Measurements from ENCODE around the gene HSD17B3.
"Not testable (repeated sequence)": the region's sequence is repeated elsewhere in the genome, so short reads cannot be mapped to it uniquely, and the experiment has no call there.

Gene HSD17B3

DNA sequence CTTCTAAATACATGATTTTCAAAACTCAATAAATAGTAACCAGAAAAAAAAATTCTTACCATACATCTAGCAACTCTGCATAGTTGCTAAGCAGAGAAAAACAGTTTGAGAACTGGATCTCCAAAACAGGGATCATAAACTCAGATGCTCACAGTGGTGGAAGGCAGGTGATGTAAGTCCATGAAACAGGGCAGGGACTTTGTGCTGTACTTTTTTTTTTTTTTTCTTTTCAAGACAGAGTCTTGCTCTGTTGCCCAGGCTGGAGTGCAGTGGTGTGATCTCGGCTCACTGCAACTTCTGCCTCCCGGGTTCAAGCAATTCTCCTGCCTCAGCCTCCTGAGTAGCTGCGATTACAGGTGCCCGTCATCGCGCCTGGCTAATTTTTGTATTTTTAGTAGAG lies 5.0 kb upstream of the HSD17B3 start:
- H3K27ac ChIP-seq (ENCODE audit: low read depth, low read length); H3K4me1 ChIP-seq (ENCODE audit: control insufficient read depth, insufficient read depth, low read length); H3K9ac ChIP-seq (ENCODE audit: low read depth, low read length); H3K27me3 ChIP-seq (ENCODE audit: control insufficient read depth, insufficient read depth, low read length); H3K4me3 ChIP-seq (ENCODE audit: low read depth, low read length); H3K9me3 ChIP-seq (ENCODE audit: control insufficient read depth, insufficient read depth, low read length); H3K36me3 ChIP-seq (ENCODE audit: control insufficient read depth, insufficient read depth, low read length): not testable (repeated sequence)

DNA sequence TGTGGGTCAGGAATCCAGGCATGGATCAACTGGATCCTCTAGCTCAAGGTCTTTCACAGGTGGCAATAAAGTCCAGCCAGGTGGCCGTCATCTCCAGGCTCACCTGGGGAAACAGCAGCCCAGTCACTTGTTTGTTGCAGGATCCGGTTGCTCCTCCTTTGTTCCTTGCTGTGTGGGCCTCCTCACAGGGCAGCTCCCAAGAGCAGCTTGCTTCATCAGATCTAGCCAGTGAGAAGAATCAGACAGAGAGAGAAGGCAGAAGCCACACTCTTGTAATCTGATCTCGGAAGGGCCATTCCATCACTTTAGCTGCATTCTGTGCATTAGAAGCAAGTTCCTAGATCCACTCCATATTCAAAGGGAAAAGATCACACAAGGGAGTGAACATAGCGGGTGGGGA lies 3.2 kb upstream of the HSD17B3 start:
- H3K4me1 ChIP-seq (ENCODE audit: control insufficient read depth, insufficient read depth, low read length): no peaks in the 10 kb centered on the region
- no peak overlapping the region for H3K4me3 ChIP-seq (ENCODE audit: low read depth, low read length)
- H3K9ac ChIP-seq (ENCODE audit: low read depth, low read length): no peak overlapping the region
- H3K36me3 ChIP-seq (ENCODE audit: control insufficient read depth, insufficient read depth, low read length): no peaks in the 10 kb centered on the region
- H3K27ac ChIP-seq (ENCODE audit: low read depth, low read length): no peak overlapping the region
- no peaks in the 10 kb centered on the region for H3K27me3 ChIP-seq (ENCODE audit: control insufficient read depth, insufficient read depth, low read length)
- H3K9me3 ChIP-seq (ENCODE audit: control insufficient read depth, insufficient read depth, low read length): no peaks in the 10 kb centered on the region

DNA sequence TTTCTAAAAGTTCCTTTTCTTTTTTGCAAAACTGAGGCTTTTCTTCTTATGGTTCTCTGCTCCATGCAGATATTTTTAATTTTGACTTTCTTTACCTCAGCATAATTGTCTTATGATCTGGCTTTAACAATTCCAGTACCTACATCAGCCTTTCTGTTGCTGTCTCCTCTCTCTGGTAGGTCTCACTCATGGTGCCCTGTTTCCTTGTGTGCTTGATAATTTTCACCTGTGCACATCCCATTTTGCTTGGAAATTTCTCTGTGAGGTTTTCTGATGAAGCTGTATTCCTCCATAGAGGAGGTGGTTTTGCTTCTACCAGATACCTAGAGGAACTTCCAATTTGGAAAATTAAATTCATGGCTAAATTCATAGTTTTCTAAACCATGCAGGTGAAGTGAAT lies 2.3 kb upstream of the HSD17B3 start:
- no peak overlapping the region for H3K4me3 ChIP-seq (ENCODE audit: low read depth, low read length)
- H3K9ac ChIP-seq (ENCODE audit: low read depth, low read length): no peak overlapping the region
- H3K4me1 ChIP-seq (ENCODE audit: control insufficient read depth, insufficient read depth, low read length): no peaks in the 10 kb centered on the region
- H3K27ac ChIP-seq (ENCODE audit: low read depth, low read length): no peak overlapping the region
- no peaks in the 10 kb centered on the region for H3K36me3 ChIP-seq (ENCODE audit: control insufficient read depth, insufficient read depth, low read length)
- H3K27me3 ChIP-seq (ENCODE audit: control insufficient read depth, insufficient read depth, low read length): no peaks in the 10 kb centered on the region
- H3K9me3 ChIP-seq (ENCODE audit: control insufficient read depth, insufficient read depth, low read length): no peaks in the 10 kb centered on the region

DNA sequence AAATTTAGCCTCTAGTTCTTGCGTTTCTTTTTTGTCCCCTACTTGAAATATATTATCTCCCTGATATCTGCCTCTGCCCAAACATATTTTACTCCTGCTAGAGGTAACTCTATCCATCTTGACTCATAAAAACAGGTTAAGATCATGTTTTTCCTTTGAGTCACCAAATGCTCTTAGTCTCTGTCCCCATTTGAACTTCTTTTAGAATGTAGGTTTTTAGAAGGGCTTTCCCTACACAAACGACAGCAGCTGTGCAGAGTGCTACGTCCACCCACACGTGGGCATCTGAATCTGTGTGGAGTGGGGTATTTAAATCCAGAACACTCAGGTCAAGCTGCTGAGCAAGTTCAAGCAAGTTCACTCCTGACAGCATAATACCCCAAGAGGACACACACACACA lies 2.2 kb downstream of the HSD17B3 start:
- H3K27ac ChIP-seq (ENCODE audit: low read depth, low read length): no peak overlapping the region
- no peaks in the 10 kb centered on the region for H3K9me3 ChIP-seq (ENCODE audit: control insufficient read depth, insufficient read depth, low read length)
- no peaks in the 10 kb centered on the region for H3K36me3 ChIP-seq (ENCODE audit: control insufficient read depth, insufficient read depth, low read length)
- H3K4me3 ChIP-seq (ENCODE audit: low read depth, low read length): no peak overlapping the region
- H3K27me3 ChIP-seq (ENCODE audit: control insufficient read depth, insufficient read depth, low read length): no peaks in the 10 kb centered on the region
- H3K9ac ChIP-seq (ENCODE audit: low read depth, low read length): no peak overlapping the region
- H3K4me1 ChIP-seq (ENCODE audit: control insufficient read depth, insufficient read depth, low read length): no peaks in the 10 kb centered on the region

DNA sequence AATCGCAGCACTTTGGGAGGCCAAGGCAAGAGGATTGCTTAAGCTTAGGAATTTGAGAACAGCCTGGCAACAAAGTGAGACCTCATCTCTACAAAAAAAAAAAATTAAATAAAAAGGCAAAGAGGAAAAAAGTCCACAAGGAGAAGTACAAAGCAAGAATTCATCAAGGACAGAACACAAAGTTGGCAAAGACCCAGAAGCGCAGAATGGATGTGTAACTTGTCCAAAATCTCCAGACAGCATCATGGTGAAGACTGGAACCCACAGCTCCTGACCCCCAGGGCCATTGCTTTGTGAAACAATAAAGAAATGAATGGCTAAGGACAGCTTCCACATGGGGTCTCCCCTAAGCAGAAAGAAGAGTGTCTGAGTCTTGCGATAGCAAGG lies 7.8 kb downstream of the HSD17B3 start:
- Histone ChIP-seq H3K4me3 (ENCODE audit: low read depth, low read length) (no peak overlapping the region), H3K9ac (ENCODE audit: low read depth, low read length) (no peak overlapping the region), H3K27me3 (ENCODE audit: control insufficient read depth, insufficient read depth, low read length) (no peaks in the 10 kb centered on the region), H3K27ac (ENCODE audit: low read depth, low read length) (no peak overlapping the region), H3K36me3 (ENCODE audit: control insufficient read depth, insufficient read depth, low read length) (no peaks in the 10 kb centered on the region), H3K4me1 (ENCODE audit: control insufficient read depth, insufficient read depth, low read length) (no peaks in the 10 kb centered on the region), H3K9me3 (ENCODE audit: control insufficient read depth, insufficient read depth, low read length) (no peaks in the 10 kb centered on the region)

DNA sequence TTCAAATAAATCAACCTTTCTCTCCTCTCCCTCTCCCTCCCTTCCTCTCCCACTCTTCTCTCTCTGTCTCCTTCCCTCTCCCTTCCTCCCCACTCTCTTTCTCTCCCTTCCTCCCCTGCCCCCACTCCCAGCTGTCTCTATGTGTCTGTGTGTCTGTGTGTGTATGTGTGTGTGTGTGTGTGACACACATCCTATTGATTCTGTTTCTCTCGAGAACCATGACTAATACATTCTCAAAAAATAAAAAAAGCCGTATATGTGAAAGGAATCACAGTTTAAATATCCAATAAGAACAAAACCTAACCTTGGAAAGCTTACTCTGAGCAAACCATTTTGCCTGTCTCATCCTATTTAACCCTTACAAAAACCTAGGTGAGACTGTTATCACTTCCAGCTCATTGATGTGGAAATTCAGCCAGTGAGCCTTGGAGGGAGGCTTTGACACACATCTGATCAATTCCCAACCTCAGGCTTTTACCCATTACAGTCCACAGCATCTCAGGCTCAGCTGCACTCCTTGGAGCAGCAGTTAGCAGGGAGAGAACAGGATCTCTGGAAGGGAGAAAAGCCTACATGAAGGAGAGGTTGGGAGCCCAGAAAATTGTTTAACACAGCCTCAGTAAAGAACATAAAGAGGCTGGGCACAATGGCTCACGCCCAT lies 8.3 kb downstream of the HSD17B3 start:
- H3K27me3 ChIP-seq (ENCODE audit: control insufficient read depth, insufficient read depth, low read length): no peaks in the 10 kb centered on the region
- no peak overlapping the region for H3K9ac ChIP-seq (ENCODE audit: low read depth, low read length)
- no peaks in the 10 kb centered on the region for H3K9me3 ChIP-seq (ENCODE audit: control insufficient read depth, insufficient read depth, low read length)
- no peak overlapping the region for H3K4me3 ChIP-seq (ENCODE audit: low read depth, low read length)
- H3K36me3 ChIP-seq (ENCODE audit: control insufficient read depth, insufficient read depth, low read length): no peaks in the 10 kb centered on the region
- H3K27ac ChIP-seq (ENCODE audit: low read depth, low read length): no peak overlapping the region
- H3K4me1 ChIP-seq (ENCODE audit: control insufficient read depth, insufficient read depth, low read length): no peaks in the 10 kb centered on the region

DNA sequence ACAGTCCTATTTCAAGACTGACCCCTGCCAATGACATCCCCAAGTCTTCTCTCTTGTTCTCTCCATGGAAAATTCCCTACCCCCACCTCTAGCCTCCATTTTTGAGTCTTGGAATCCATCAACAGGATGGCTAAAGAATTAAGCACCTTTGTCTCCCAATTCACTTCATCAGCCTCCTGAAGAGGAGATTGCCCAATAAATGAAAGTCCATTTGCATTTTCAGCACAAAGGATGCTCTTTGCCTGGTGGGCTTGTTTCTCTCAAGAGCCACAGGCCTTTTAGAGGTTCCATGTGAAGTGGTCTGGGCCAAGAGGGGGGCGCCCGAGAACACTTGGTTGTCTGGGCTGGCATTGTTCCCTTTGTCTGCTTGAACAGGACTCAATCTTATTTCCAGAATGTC lies 12.6 kb downstream of the HSD17B3 start:
- H3K27ac ChIP-seq (ENCODE audit: low read depth, low read length): no peak overlapping the region
- H3K36me3 ChIP-seq (ENCODE audit: control insufficient read depth, insufficient read depth, low read length): no peaks in the 10 kb centered on the region
- no peak overlapping the region for H3K4me3 ChIP-seq (ENCODE audit: low read depth, low read length)
- H3K9me3 ChIP-seq (ENCODE audit: control insufficient read depth, insufficient read depth, low read length): peaks cover 11% of the 10 kb centered on the region; the same call in 1 of the 2 replicates
- no peak overlapping the region for H3K9ac ChIP-seq (ENCODE audit: low read depth, low read length)
- no peaks in the 10 kb centered on the region for H3K4me1 ChIP-seq (ENCODE audit: control insufficient read depth, insufficient read depth, low read length)
- H3K27me3 ChIP-seq (ENCODE audit: control insufficient read depth, insufficient read depth, low read length): no peaks in the 10 kb centered on the region

DNA sequence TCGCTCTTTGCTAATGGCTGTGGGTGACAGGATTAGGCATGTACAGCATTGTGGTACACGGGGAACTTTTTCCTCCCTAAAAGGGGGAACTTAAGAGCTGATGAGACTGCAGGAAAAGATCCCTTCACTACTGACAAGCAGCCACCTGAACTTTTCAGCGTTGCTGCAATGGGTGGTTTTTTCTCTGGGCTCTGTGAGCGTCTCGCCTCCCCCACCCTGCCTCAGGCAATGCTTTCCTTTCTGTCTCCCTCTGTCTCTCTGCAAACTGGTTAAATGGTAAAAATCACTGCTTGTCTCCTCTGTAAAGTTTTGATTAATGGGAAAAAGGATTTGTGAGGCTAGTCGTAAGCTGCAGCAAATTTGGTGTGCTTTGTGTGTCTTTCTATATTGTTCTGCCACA lies 20.3 kb downstream of the HSD17B3 start:
- Histone ChIP-seq H3K27ac (ENCODE audit: low read depth, low read length) (no peak overlapping the region), H3K9ac (ENCODE audit: low read depth, low read length) (no peak overlapping the region), H3K36me3 (ENCODE audit: control insufficient read depth, insufficient read depth, low read length) (no peaks in the 10 kb centered on the region), H3K4me3 (ENCODE audit: low read depth, low read length) (no peak overlapping the region), H3K27me3 (ENCODE audit: control insufficient read depth, insufficient read depth, low read length) (no peaks in the 10 kb centered on the region), H3K9me3 (ENCODE audit: control insufficient read depth, insufficient read depth, low read length) (peaks cover 19% of the 10 kb centered on the region), H3K4me1 (ENCODE audit: control insufficient read depth, insufficient read depth, low read length) (no peaks in the 10 kb centered on the region)

DNA sequence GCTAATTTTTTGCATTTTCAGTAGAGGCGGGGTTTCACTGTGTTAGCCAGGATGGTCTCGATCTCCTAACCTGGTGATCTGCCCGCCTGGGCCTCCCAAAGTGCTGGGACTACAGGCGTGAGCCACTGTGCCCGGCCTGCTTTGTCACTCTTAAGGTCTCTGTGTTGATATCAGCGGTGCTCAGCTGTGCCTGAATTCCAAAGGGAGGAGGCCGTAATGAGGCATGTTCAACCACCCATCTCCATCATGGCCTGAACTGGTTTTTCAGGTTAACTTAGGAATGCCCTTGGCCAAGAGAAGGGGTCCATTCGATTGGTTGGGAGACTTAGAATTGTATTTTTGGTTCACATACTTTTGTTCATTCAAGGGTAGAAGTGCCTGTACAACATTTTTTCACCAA lies 22.0 kb downstream of the HSD17B3 start:
- Histone ChIP-seq H3K27me3 (ENCODE audit: control insufficient read depth, insufficient read depth, low read length) (no peaks in the 10 kb centered on the region), H3K4me3 (ENCODE audit: low read depth, low read length) (no peak overlapping the region), H3K9ac (ENCODE audit: low read depth, low read length) (no peak overlapping the region), H3K4me1 (ENCODE audit: control insufficient read depth, insufficient read depth, low read length) (no peaks in the 10 kb centered on the region), H3K9me3 (ENCODE audit: control insufficient read depth, insufficient read depth, low read length) (peaks cover 23% of the 10 kb centered on the region), H3K36me3 (ENCODE audit: control insufficient read depth, insufficient read depth, low read length) (no peaks in the 10 kb centered on the region), H3K27ac (ENCODE audit: low read depth, low read length) (no peak overlapping the region)

DNA sequence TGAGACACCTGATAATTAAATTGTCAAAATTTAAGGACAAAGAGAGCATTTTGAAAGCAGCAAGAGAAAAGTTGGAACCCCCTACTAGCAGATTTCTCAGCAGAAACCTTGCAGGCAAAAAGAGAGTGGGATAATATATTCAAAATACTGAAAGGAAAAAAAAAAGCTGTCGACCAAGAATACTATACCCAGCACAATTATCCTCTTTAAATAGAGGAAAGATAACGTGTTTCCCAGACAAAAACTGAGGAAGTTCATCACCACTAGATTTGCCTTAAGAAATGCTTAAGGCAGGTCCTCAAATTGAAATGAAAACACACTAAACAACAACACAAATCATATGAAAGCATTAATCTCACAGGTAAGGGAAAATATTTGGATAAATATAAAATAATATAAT lies 27.0 kb downstream of the HSD17B3 start:
- H3K4me1 ChIP-seq (ENCODE audit: control insufficient read depth, insufficient read depth, low read length): no peaks in the 10 kb centered on the region
- no peak overlapping the region for H3K4me3 ChIP-seq (ENCODE audit: low read depth, low read length)
- H3K9me3 ChIP-seq (ENCODE audit: control insufficient read depth, insufficient read depth, low read length): peaks cover 16% of the 10 kb centered on the region
- H3K27ac ChIP-seq (ENCODE audit: low read depth, low read length): no peak overlapping the region
- no peaks in the 10 kb centered on the region for H3K36me3 ChIP-seq (ENCODE audit: control insufficient read depth, insufficient read depth, low read length)
- no peaks in the 10 kb centered on the region for H3K27me3 ChIP-seq (ENCODE audit: control insufficient read depth, insufficient read depth, low read length)
- H3K9ac ChIP-seq (ENCODE audit: low read depth, low read length): no peak overlapping the region

DNA sequence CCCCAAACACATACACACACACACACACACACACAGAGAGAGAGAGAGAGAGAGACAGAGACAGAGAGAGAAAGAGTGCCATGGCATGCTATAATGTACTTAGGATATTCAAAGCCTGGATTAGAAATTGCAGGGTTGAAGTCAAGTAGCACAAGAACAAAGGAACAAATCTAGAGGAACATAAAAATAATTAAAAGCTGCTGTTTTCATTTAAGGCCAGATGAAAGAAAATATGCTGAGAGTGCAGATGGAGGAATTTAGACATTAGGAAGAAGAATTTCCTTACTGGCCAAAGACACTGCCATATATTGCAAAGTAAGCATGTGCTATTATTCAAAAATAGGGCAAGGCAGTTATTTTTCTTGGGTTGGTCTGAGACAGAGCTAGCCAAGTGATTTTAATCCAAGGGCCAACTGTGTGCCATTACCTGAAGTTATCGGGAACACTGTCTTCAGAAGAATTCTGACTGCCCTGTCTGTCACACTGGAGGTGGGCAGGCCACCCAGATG lies 31.7 kb downstream of the HSD17B3 start:
- Histone ChIP-seq H3K27me3 (ENCODE audit: control insufficient read depth, insufficient read depth, low read length) (no peaks in the 10 kb centered on the region), H3K4me3 (ENCODE audit: low read depth, low read length) (no peak overlapping the region)

More for the DNA sequence above, 31.7 kb downstream of the HSD17B3 start:
- H3K36me3 ChIP-seq (ENCODE audit: control insufficient read depth, insufficient read depth, low read length): no peaks in the 10 kb centered on the region
- no peak overlapping the region for H3K27ac ChIP-seq (ENCODE audit: low read depth, low read length)
- peaks cover 12% of the 10 kb centered on the region for H3K9me3 ChIP-seq (ENCODE audit: control insufficient read depth, insufficient read depth, low read length)
- no peak overlapping the region for H3K9ac ChIP-seq (ENCODE audit: low read depth, low read length)
- no peaks in the 10 kb centered on the region for H3K4me1 ChIP-seq (ENCODE audit: control insufficient read depth, insufficient read depth, low read length)

All from HUES48 (cell line).